CD14-positive monocyte (primary cell): ENCODE measurements around the gene UTP25. TPM values are rescaled to one million over a fixed set of nuclear protein-coding genes. Genes with fewer than 3 reads are reported as not detected.
"Not testable (repeated sequence)": the region's sequence is repeated elsewhere in the genome, so short reads cannot be mapped to it uniquely, and the experiment has no call there.

Experiments
- DNase-seq, 3 donors: peaks; one replicate each; pipeline ENCODE4 v3.0.0-alpha.2; 2011 to 2022
- H2AFZ ChIP-seq: 2 replicates; pipeline ENCODE4 v1.6.0; 2012; ENCODE audit warnings: mild to moderate bottlenecking, low read depth, low read length, inconsistent platforms; ENCODE audit not compliant: insufficient read depth, poor library complexity, severe bottlenecking
- H3K27ac ChIP-seq, 2 donors: 1 replicate in 1 of 2; 2 replicates in 1 of 2; pipeline ENCODE4 v1.5.1; 2012 to 2013; ENCODE audit warnings: low read length in 2 of 2, control low read depth in 1 of 2, inconsistent platforms in 1 of 2, low read depth in 1 of 2, mild to moderate bottlenecking in 1 of 2
- H3K27me3 ChIP-seq, 2 donors: one replicate each; pipeline versions ENCODE4 v1.6.0 to v1.6.1; 2011 to 2013; ENCODE audit warnings: low read length in 2 of 2; ENCODE audit not compliant: control insufficient read depth in 2 of 2, insufficient read depth in 2 of 2
- H3K36me3 ChIP-seq, 2 donors: replicated peaks in 1 of 2; 1 replicate in 1 of 2; 2 replicates in 1 of 2; pipeline versions ENCODE4 v1.5.1 to v1.6.1; 2012 to 2013; ENCODE audit warnings: low read length in 2 of 2, control low read depth in 1 of 2, inconsistent platforms in 1 of 2, mild to moderate bottlenecking in 1 of 2; ENCODE audit not compliant: insufficient read depth in 2 of 2, control insufficient read depth in 1 of 2
- H3K4me1 ChIP-seq, 2 donors: 1 replicate in 1 of 2; 2 replicates in 1 of 2; pipeline versions ENCODE4 v1.5.1 to v1.6.1; 2012 to 2013; ENCODE audit warnings: low read length in 2 of 2, control low read depth in 1 of 2, inconsistent platforms in 1 of 2, mild to moderate bottlenecking in 1 of 2, moderate library complexity in 1 of 2; ENCODE audit not compliant: insufficient read depth in 2 of 2, control insufficient read depth in 1 of 2
- H3K4me2 ChIP-seq: replicated peaks from 2 replicates; pipeline ENCODE3; 2012; ENCODE audit warnings: low read length, moderate library complexity, mild to moderate bottlenecking; ENCODE audit not compliant: poor library complexity, severe bottlenecking; ENCODE audit errors: extremely low read depth
- H3K4me3 ChIP-seq, 3 experiments: fragments of 200-600 bp in 1 of 3; sonication (generic) in 1 of 3; replicated peaks in 1 of 3; 1 replicate in 2 of 3; 2 replicates in 1 of 3; pipeline ENCODE4 v1.5.1; 2011 to 2013; ENCODE audit warnings: low read length in 3 of 3, mild to moderate bottlenecking in 3 of 3, control low read depth in 2 of 3, low read depth in 2 of 3, inconsistent platforms in 1 of 3, moderate library complexity in 1 of 3
- H3K79me2 ChIP-seq: 2 replicates; pipeline ENCODE4 v1.6.0; 2012; ENCODE audit warnings: mild to moderate bottlenecking, control low read depth, inconsistent platforms, low read length, moderate library complexity; ENCODE audit not compliant: insufficient read depth
- H3K9ac ChIP-seq: 2 replicates; pipeline ENCODE4 v1.6.0; 2017; ENCODE audit warnings: low read length, mild to moderate bottlenecking; ENCODE audit not compliant: insufficient read depth, poor library complexity, severe bottlenecking
- H3K9me3 ChIP-seq, 2 donors: replicated peaks in 1 of 2; 1 replicate in 1 of 2; 2 replicates in 1 of 2; pipeline versions ENCODE4 v1.5.1 to v1.6.1; 2012 to 2013; ENCODE audit warnings: low read length in 2 of 2, control low read depth in 1 of 2; ENCODE audit not compliant: control insufficient read depth in 1 of 2, insufficient read depth in 1 of 2
- H4K20me1 ChIP-seq: 2 replicates; pipeline ENCODE4 v1.6.0; 2012; ENCODE audit warnings: mild to moderate bottlenecking, low read length, control low read depth, moderate library complexity; ENCODE audit not compliant: insufficient read depth
- H3K27ac Mint-ChIP-seq, 7 donors: one replicate each; pipeline ENCODE4 v1.8.0; 2020; ENCODE audit warnings: mild to moderate bottlenecking in 7 of 7, mixed read lengths in 7 of 7, moderate library complexity in 6 of 7, inconsistent platforms in 2 of 7
- H3K27me3 Mint-ChIP-seq, 3 donors: one replicate each; pipeline ENCODE4 v1.8.0; 2021 to 2022; ENCODE audit warnings: low read depth in 3 of 3, mild to moderate bottlenecking in 3 of 3, mixed read lengths in 3 of 3, moderate library complexity in 3 of 3, inconsistent platforms in 1 of 3
- H3K36me3 Mint-ChIP-seq, 2 donors: one replicate each; pipeline ENCODE4 v1.8.0; 2020; ENCODE audit warnings: mixed read lengths in 2 of 2, inconsistent platforms in 1 of 2, mild to moderate bottlenecking in 1 of 2
- H3K4me1 Mint-ChIP-seq: one replicate; pipeline ENCODE4 v1.8.0; 2020; ENCODE audit warnings: mild to moderate bottlenecking, mixed read lengths
- H3K4me3 Mint-ChIP-seq, 2 donors: one replicate each; pipeline ENCODE4 v1.8.0; 2020; ENCODE audit warnings: mild to moderate bottlenecking in 2 of 2, mixed read lengths in 2 of 2, moderate library complexity in 1 of 2
- H3K9me3 Mint-ChIP-seq, 7 donors: one replicate each; pipeline ENCODE4 v1.8.0; 2020 to 2022; ENCODE audit warnings: mixed read lengths in 7 of 7, mild to moderate bottlenecking in 6 of 7, moderate library complexity in 6 of 7, inconsistent platforms in 2 of 7
- WGBS: methylation state at CpG from one replicate; pipeline ENCODE4 v1.1.5; 2013; ENCODE audit warnings: missing lambda C conversion rate; ENCODE audit not compliant: insufficient coverage; 5-methylcytosine and 5-hydroxymethylcytosine counted together
- intact Hi-C, 2 donors: fragments of 100-400 bp; cut with micrococcal nuclease; formaldehyde crosslinking; loops; one replicate each; pipeline versions ENCODE4 v1.15.0 to v1.15.1; 2023
- polyA plus RNA-seq, 3 donors: library from polyadenylated mRNA; depleted of rRNA in 1 of 3; unstranded in 2 of 3; stranded (reverse) in 1 of 3; fragments of 300-500 nt in 2 of 3; fragments of >200 nt in 1 of 3; fragmentation: Illumina TruSeq in 2 of 3; gene quantifications; 1 replicate in 2 of 3; 2 replicates in 1 of 3; pipeline ENCODE4 v1.2.3, GENCODE V29; 2012 to 2021
- TF ChIP-seq, protein P1 (sequence below): fragments of 200-600 bp; IDR thresholded peaks from one replicate; pipeline ENCODE4 v1.8.0; 2022; ENCODE audit warnings: antibody characterized with exemption, mild to moderate bottlenecking

The UTP25 gene
- polyA plus RNA-seq, 3 donors, result 0.98 to 1.4 (median 1.1) TPM

DNA sequence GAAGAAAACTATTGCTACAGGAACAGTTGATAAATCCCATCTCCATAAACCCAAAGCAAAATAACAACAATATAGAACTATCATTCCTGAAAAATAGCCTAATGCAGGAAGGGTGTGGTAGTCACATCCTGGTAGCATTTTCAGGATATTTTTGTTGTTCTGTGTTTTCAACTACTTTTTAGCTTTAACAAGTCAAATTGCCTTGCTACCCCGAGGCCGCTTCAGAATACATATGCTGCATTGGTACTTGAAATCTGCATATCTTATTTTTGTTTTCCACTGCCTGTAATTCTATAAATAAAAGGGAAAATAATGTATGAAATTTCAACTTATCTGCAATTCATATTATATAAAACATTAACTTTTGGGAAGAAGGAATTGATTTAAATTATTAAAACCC is 73.4 kb downstream of the UTP25 start:
- Histone ChIP-seq H4K20me1 (no peaks in the 10 kb centered on the region), H3K9ac (no peak overlapping the region), H3K36me3 (no peaks in the 10 kb centered on the region), H3K9me3 (no peaks in the 10 kb centered on the region), H3K4me1 (no peaks in the 10 kb centered on the region), H3K4me3 (no peak overlapping the region), H3K4me2 (no peak overlapping the region), H3K27me3 (no peaks in the 10 kb centered on the region), H3K79me2 (no peaks in the 10 kb centered on the region), H3K27ac (no peak overlapping the region), H2AFZ (no peak overlapping the region)
- Mint-ChIP-seq H3K4me1 (no peaks in the 10 kb centered on the region), H3K27ac (no peak overlapping the region), H3K27me3 (peaks cover 0 to 4% (median 2%) of the 10 kb centered on the region in 3 donors), H3K9me3 (peaks cover 0 to 3% (median 0%) of the 10 kb centered on the region in 7 donors), H3K36me3 (no peaks in the 10 kb centered on the region), H3K4me3 (no peak overlapping the region)
- intact Hi-C loops, result no loop called here
- DNase-seq, result no peak
- no CpG with 5 or more reads among the region's 2 CpGs for WGBS
- TF ChIP-seq, protein P1, sequence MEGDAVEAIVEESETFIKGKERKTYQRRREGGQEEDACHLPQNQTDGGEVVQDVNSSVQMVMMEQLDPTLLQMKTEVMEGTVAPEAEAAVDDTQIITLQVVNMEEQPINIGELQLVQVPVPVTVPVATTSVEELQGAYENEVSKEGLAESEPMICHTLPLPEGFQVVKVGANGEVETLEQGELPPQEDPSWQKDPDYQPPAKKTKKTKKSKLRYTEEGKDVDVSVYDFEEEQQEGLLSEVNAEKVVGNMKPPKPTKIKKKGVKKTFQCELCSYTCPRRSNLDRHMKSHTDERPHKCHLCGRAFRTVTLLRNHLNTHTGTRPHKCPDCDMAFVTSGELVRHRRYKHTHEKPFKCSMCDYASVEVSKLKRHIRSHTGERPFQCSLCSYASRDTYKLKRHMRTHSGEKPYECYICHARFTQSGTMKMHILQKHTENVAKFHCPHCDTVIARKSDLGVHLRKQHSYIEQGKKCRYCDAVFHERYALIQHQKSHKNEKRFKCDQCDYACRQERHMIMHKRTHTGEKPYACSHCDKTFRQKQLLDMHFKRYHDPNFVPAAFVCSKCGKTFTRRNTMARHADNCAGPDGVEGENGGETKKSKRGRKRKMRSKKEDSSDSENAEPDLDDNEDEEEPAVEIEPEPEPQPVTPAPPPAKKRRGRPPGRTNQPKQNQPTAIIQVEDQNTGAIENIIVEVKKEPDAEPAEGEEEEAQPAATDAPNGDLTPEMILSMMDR, result no peak

DNA sequence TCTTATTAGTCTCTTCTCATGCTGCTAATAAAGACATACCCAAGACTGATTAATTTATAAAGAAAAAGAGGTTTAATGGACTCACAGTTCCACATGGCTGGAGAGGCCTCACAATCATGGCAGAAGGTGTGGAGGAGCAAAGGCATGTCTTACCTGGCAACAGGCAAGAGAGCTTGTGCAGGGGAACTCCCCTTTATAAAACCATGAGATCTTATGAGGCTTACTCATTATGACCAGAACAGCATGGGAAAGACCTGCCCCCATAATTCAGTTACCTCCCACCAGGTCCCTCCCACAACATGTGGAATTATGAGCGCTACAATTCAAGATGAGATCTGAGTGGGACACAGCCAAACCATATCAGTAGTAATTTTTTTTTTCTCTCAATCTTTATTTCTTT is 77.0 kb downstream of the UTP25 start:
- H4K20me1 ChIP-seq, DNase-seq, H3K27me3 Mint-ChIP-seq, H3K36me3 Mint-ChIP-seq, H3K27ac Mint-ChIP-seq, H3K79me2 ChIP-seq, H3K4me1 ChIP-seq, H3K27me3 ChIP-seq, H3K9me3 ChIP-seq, intact Hi-C loops, H2AFZ ChIP-seq, H3K27ac ChIP-seq, H3K4me3 Mint-ChIP-seq, H3K4me1 Mint-ChIP-seq, H3K4me2 ChIP-seq, H3K9me3 Mint-ChIP-seq, H3K36me3 ChIP-seq, H3K9ac ChIP-seq, H3K4me3 ChIP-seq: not testable (repeated sequence)
- no CpG with 5 or more reads among the region's 1 CpG for WGBS

Other genes with a start within 250 kb of the UTP25 start
- gene CAMK1G, start 244.3 kb upstream of the UTP25 start, polyA plus RNA-seq, result not detected
- under 1 TPM; 0.29 to 0.67 (median 0.30) TPM for gene LAMB3, start 175.5 kb upstream of the UTP25 start, polyA plus RNA-seq
- gene G0S2, start 152.6 kb upstream of the UTP25 start, polyA plus RNA-seq, result 1,000 to 10,000 TPM in 1 of 3 donors, 100 to 1,000 TPM in 2; 176 to 1,583 (median 373) TPM
- gene HSD11B1, start 123.1 kb upstream of the UTP25 start, polyA plus RNA-seq, result not detected
- 100 to 1,000 TPM in 2 of 3 donors, 10 to 100 TPM in 1; 89.3 to 266 (median 111) TPM for gene TRAF3IP3, start 71.9 kb upstream of the UTP25 start, polyA plus RNA-seq
- gene C1orf74, start 43.4 kb upstream of the UTP25 start, polyA plus RNA-seq, result under 1 TPM; 0.07 to 0.47 (median 0.19) TPM
- under 1 TPM; 0.21 to 0.62 (median 0.35) TPM for gene IRF6, start 21.8 kb upstream of the UTP25 start, polyA plus RNA-seq
- not detected for gene SYT14, start 110.2 kb downstream of the UTP25 start, polyA plus RNA-seq